Chondrocyte (in vitro differentiated cells): Measurements from ENCODE around the gene ZNF287. TPM values are rescaled to one million over a fixed set of nuclear protein-coding genes. Genes with fewer than 3 reads are reported as not detected.

Experiments used
- DNase-seq: peaks from one replicate; pipeline ENCODE4 v3.0.0; 2021; ENCODE audit warnings: mixed read lengths, low spot score
- H3K27ac Mint-ChIP-seq: one replicate; pipeline ENCODE4 v1.8.0; 2021; ENCODE audit warnings: mild to moderate bottlenecking, moderate library complexity, mixed read lengths; ENCODE audit not compliant: unreplicated experiment
- H3K27me3 Mint-ChIP-seq: 2 replicates; pipeline ENCODE4 v1.8.0; 2021; ENCODE audit warnings: low read depth, mixed read lengths
- H3K36me3 Mint-ChIP-seq: 2 replicates; pipeline ENCODE4 v1.8.0; 2021; ENCODE audit warnings: low read depth, mixed read lengths
- H3K4me1 Mint-ChIP-seq: 2 replicates; pipeline ENCODE4 v1.8.0; 2021; ENCODE audit warnings: low read depth, mild to moderate bottlenecking, mixed read lengths
- H3K4me3 Mint-ChIP-seq: one replicate; pipeline ENCODE4 v1.8.0; 2021; ENCODE audit warnings: mild to moderate bottlenecking, moderate library complexity, mixed read lengths; ENCODE audit not compliant: unreplicated experiment
- H3K9me3 Mint-ChIP-seq: 2 replicates; pipeline ENCODE4 v1.8.0; 2021; ENCODE audit warnings: low read depth, mixed read lengths
- long read RNA-seq: library from polyadenylated mRNA; stranded (forward); transcript quantifications from one replicate; pipeline ENCODE4 v2.0.0, GENCODE V29; 2021
- total RNA-seq: library from RNA; stranded (reverse); gene quantifications from 3 replicates; pipeline ENCODE4 v1.2.1, GENCODE V29; 2021
- TF ChIP-seq, protein P1 (sequence below): fragments of 200-600 bp; sonication (generic); IDR thresholded peaks from 2 replicates; pipeline ENCODE4 v1.5.0; 2021; ENCODE audit warnings: antibody characterized with exemption, mild to moderate bottlenecking, moderate library complexity

Gene ZNF287
- total RNA-seq, result 13.0 to 16.2 TPM (median 14.6 TPM) in 3 replicates
- long read RNA-seq, transcript ZNF287-202 (6 exons, 3,208 nt), result major isoform, 11 of 19 reads
- long read RNA-seq, partial matches to known transcripts, result 4 of 19 reads
- long read RNA-seq, other reads (novel, unspliced or antisense), result 4 of 19 reads

DNA sequence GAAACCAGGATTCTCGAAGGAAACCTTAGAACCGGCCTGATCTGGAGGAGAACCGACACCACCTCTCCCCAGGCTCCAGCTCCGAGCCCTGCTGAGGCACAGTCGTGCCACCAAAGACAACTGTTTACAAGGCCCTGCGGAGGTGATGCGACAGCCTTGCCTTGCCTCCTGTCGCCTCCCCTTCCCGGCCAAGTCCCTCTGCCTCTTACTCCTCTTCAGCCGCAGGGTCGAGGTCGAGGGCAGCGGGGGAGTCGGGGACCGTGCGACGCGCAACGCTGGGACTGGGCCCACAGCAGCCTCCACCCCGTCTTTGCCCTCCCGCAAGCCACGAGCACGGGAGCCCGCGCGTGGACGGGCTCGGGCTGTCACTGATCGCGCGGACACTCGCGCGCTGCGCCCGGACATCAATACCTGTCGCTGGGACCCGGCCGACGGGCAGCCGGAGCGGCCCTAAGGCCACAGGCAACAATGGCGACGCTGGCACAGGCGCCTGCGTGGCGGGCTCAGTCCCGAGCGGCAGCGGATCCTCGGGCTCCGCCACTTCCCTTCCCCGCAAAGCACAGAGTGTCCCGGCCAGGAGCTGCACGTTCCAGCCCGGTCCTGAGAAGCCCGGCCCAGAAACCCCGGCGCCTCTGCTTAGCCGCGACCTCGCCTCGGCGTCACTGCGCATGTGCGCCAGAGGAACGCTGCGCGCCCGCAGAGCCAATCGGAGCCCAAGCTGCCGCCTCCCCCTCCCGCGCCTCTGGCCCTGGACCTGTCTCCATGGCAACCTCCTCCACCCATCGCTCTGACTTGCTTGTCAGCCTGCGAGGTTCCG is at the start of gene ZNF287:
Gene ZNF287 (minus strand): TSS at position 664 of the 817 bp plus-strand sequence. CDS start 1,473 bp downstream, outside the sequence.
- TF ChIP-seq, protein P1, sequence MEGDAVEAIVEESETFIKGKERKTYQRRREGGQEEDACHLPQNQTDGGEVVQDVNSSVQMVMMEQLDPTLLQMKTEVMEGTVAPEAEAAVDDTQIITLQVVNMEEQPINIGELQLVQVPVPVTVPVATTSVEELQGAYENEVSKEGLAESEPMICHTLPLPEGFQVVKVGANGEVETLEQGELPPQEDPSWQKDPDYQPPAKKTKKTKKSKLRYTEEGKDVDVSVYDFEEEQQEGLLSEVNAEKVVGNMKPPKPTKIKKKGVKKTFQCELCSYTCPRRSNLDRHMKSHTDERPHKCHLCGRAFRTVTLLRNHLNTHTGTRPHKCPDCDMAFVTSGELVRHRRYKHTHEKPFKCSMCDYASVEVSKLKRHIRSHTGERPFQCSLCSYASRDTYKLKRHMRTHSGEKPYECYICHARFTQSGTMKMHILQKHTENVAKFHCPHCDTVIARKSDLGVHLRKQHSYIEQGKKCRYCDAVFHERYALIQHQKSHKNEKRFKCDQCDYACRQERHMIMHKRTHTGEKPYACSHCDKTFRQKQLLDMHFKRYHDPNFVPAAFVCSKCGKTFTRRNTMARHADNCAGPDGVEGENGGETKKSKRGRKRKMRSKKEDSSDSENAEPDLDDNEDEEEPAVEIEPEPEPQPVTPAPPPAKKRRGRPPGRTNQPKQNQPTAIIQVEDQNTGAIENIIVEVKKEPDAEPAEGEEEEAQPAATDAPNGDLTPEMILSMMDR, result no peak
- DNase-seq, result peak; percentile 96
- peaks cover 6% of the 10 kb centered on the region for H3K9me3 Mint-ChIP-seq
- peaks cover 8% of the 10 kb centered on the region for H3K36me3 Mint-ChIP-seq
- H3K27me3 Mint-ChIP-seq, result peaks cover 5% of the 10 kb centered on the region
- peak within 1 kb of the TSS; percentile 81 for H3K4me3 Mint-ChIP-seq
- peak within 1 kb of the TSS; percentile 85 for H3K27ac Mint-ChIP-seq
- peaks cover 14% of the 10 kb centered on the region for H3K4me1 Mint-ChIP-seq

DNA sequence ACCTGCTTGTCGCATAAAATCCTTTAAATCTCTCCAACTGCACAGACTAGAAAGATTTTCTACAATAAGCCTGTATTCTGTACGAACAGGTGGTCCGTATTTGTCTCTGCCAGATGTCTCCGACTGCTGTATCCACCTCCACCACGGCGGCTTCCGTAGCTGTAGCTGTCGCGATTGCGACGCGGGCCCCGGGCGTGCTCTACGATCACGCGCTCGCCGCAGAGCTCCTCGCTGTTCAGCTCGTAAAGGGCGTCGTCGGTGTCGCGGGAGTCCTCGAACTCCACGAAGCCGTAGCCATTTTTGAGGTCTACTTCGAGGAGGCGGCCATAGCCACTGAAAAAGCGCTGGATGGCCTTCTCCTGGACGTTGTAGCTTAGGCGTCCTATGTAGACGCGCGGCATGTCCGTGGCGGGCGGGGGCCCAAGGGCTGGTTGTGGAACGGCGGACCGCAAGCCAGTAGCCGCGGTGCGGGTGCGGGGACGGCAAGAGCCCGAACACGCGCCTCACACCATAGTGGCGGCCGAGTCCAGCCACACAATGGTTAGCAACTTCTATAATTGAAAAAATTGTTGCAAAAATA is 48.6 kb upstream of the ZNF287 start:
- peaks cover 65% of the 10 kb centered on the region for H3K9me3 Mint-ChIP-seq

DNA sequence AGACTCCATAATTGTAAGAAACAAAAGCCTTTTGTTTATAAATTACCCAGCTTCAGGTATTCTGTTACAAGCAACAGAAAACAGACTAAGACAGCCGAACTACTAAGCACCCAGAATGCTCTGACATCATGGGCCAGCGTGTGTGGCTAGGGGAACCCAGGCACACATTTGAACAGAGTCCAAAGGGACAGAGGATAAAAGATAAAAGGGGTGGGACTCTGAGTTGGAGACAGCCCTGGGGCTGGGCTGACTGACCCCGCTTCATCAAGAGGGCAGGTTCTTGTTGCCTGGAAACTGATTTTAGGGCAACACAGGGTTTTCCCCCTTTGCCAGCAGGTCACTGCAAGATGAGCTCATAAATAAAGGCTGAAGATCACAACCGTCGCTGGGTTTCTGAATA is 30.5 kb upstream of the ZNF287 start:
- H3K4me3 Mint-ChIP-seq, result no peak overlapping the region
- peaks cover 5% of the 10 kb centered on the region for H3K36me3 Mint-ChIP-seq
- DNase-seq, result no peak
- TF ChIP-seq, protein P1, result no peak
- H3K4me1 Mint-ChIP-seq, result no peaks in the 10 kb centered on the region
- H3K27me3 Mint-ChIP-seq, result peaks cover 7% of the 10 kb centered on the region
- peaks cover 19% of the 10 kb centered on the region for H3K9me3 Mint-ChIP-seq
- H3K27ac Mint-ChIP-seq, result no peak overlapping the region

More for the DNA sequence above, 48.6 kb upstream of the ZNF287 start:
- Mint-ChIP-seq H3K4me1 (no peaks in the 10 kb centered on the region), H3K4me3 (no peak overlapping the region), H3K27ac (no peak overlapping the region), H3K27me3 (no peaks in the 10 kb centered on the region), H3K36me3 (peaks cover 40% of the 10 kb centered on the region)
- no peak for DNase-seq
- TF ChIP-seq, protein P1, result no peak

DNA sequence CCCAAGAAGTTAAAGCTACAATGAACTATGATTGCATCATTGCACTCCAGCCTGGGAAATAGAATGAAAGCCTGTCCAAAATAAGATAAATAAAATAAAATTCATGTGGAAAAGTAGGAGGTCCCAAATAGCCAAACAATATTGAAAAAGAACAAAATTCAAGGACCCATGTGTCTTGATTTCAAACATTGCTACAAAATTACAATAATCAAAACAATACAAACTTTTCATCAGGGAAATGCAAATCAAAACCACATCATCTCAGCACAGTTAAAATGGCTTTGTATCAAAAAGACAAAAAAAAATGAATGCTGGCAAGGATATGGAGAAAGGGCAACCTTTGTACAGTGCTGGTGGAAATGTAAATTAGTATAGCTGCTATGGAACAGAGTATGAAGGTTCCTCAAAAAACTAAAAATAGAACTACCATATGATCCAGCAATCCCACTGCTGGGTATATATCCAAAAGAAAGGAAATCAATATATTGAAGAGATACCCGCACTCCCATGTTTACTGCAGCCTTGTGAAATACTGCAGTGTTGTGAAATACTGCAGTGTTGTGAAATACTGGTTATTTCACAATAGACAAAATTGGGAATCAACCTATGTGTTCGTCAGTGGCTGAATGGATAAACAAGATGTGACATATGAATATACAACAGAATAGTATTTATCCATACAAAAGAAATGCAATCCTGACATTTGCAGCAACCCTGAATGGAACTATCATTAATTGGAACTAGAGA is 24.5 kb upstream of the ZNF287 start:
- Mint-ChIP-seq H3K27ac (no peak overlapping the region), H3K27me3 (peaks cover 8% of the 10 kb centered on the region), H3K4me3 (no peak overlapping the region), H3K4me1 (peaks cover 7% of the 10 kb centered on the region), H3K36me3 (peaks cover 2% of the 10 kb centered on the region), H3K9me3 (peaks cover 9% of the 10 kb centered on the region)
- DNase-seq, result no peak
- TF ChIP-seq, protein P1, result no peak
